DMS153 (cell line): ENCODE data around the gene TIMM22.
"Not testable (repeated sequence)": the region's sequence is repeated elsewhere in the genome, so short reads cannot be mapped to it uniquely, and the experiment has no call there.

Experiments
- DNase-seq: peaks from one replicate; lab custom pipeline; 2025; lab: John Stamatoyannopoulos, UW

TIMM22 gene

DNA sequence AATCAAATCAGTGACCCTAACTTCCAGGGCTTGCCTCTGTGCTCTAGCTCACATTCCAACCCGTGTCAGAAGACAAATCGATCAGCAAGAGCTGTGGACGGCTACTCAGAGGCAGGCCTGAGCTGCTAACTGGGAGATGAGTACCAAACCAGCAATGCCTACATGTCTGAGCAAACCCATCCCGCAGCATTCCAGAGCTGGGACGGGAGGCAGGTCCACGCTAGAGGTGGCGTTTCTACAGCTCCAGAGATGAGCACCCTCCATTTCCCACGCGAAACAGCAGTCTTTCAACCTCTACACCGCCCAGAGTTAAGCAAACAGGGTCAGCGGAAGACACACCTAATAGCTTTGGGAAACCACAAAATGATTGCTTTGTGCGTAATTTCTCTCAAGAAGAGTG, 23.9 kb upstream of the TIMM22 start:
- no peak for DNase-seq

DNA sequence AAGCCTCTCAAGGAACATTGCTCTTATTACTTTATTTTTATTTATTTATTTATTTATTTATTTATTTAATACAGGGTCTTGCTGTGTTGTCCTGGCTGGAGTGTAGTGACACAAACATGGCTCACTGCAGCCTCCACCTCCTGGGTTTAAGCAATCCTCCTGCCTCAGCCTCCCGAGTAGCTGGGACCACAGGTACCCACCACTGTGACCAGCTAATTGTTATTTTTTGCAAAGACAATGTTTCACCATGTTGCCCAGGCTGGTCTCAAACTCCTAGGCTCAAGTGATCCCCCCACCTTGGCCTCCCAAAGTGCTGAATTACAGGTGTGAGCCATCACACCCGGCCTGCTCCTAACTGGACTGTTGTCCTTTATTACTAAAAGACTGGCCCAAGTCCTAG, 22.2 kb upstream of the TIMM22 start:
- DNase-seq = not testable (repeated sequence)

GRCh38 chr17:975371-975915, 21.5 kb upstream of the TIMM22 start:
- no peak for DNase-seq

GRCh38 chr17:976312-976711, 20.6 kb upstream of the TIMM22 start:
- no peak for DNase-seq

- no peak for DNase-seq
Observed at GRCh38 chr17:977166-977565, 19.8 kb upstream of the TIMM22 start.

DNA sequence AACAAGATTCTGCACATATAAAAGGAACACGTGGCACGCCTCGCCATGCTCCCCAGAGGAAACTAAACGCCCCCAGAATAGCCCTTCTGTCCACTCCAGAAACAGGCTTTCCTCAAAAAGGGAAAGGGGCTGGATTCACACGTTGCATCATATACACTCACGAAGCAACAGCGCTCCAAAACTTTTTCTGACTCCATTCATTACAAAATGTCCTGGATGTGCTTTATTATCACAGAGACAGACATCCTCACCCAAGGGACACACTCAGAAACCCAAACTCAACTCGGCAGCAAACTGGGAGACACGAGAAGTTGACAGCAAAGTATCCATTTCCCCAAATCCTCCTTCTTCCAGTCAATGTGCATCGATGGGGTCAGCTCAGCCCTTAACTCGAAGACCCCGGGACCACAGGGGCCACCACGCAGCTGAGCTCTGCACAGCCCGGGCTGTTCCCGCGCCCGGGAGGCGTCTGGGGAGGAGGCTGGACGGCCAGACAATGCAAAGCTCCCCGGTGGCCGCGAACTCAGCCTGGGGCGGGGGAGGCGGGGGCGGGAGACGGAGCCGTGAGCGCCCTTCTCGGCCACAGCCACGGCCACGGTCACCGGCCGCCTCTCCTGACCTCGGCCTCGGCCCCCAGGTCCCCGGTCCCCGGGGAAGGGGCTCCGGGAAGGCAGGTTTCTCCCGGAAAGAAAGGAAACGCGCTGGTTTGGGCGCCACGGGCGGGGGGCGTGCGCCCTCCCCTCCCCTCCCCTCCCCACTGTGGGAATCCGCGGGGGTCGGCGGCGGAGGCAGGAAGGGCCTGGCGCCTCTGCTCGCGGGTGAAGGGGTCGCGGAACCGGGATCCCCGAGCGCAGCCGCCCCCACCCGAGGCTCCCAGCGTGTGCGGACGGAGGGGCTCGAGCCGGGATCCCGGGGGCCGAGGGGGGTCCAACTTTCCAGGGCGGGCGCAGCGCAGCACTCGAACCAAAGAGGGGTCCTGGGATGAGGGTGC, 18.5 kb upstream of the TIMM22 start:
- no peak for DNase-seq

GRCh38 chr17:979212-979538, 17.8 kb upstream of the TIMM22 start:
- no peak for DNase-seq

- DNase-seq = no peak
Observed at GRCh38 chr17:979539-980405, 17.2 kb upstream of the TIMM22 start, which contains the start of gene NXN. Gene NXN, minus strand, starts transcription at chr17:979776.

- peak; percentile 53 for DNase-seq
Observed at GRCh38 chr17:980406-981291, 16.3 kb upstream of the TIMM22 start.

GRCh38 chr17:981292-981658, 15.7 kb upstream of the TIMM22 start:
- DNase-seq = no peak

DNA sequence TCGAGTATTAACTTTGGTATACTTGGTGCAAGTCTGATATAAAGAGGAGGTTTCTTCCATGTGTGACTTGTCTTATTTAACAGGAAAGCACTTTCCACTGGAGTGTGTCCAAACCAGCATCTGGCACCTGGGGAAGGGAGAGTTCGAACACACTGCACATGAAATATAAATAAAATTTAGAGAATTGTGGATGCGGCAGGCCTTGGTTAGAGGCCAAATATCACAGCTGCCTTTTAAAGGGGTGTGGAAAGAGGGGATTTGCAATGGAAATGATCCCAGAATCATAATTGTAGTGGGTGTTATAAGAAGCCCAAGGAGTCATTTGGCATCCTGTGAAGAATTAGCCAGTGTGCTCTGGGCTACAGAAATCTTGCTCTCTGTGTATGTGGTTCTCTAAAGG, 13.0 kb upstream of the TIMM22 start:
- no peak for DNase-seq

GRCh38 chr17:986322-986929, 10.5 kb upstream of the TIMM22 start:
- DNase-seq = no peak

DNA sequence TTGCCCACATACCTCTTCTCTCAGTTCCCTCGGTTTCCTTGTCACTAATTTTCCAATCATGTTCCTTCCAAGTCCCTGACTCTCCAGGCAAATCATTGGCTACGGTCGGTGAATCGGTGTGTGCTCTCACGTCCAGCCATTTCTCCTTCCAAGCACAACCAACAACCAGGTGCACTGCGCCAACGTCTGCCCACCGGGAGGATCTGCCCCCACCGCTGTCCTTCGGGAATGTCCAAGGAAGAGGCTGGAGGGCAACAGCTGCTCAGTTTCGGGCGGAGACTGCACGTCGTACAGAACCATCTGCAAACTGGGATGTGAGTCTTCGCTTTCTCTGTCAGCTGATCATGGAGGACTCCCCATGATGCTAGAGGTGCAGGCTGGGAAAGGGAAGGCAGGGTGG, 9.0 kb upstream of the TIMM22 start:
- no peak for DNase-seq

DNA sequence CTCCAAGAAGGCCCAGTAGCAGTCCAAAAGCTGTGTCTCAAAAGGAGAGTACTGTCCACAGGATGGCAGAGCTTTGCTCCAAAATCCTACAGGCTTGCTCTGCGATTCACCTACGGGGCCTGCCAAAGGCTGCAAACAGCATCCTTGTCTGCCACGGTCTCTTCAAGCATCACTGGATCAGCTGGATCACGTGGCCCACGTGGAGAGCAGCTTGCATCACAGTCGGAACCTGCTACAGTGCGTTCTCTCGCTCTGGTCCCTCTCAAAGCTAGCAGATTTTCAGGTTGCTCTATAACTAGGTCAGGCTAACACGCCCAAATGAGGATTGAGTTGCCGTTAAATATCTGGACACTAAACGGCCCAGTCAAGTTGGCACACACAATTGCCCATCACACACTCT, 8.4 kb upstream of the TIMM22 start:
- DNase-seq = no peak

DNA sequence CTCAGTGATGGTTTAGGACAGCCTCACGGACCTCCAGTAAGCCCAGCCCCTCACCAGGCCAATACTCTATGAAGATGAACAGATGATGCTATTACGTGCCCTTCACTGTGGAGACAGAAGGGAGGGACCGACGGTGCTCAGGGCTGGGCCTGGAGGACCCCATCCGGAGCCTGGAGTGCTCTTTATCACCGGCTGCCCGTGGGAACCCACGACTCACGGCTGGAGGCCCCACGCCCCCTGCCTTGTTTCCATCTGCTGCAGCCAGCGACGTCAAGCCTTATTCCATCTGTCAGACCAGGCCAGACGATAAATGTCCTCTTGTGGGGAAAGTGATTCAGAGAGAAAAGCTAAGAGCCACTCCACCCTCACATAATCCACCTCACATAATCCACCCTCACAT, 4.0 kb upstream of the TIMM22 start:
- DNase-seq = no peak

- DNase-seq = not testable (repeated sequence)
Observed at GRCh38 chr17:995324-995723, 1.6 kb upstream of the TIMM22 start.

GRCh38 chr17:998111-998510, 1.2 kb downstream of the TIMM22 start:
- DNase-seq = no peak

DNA sequence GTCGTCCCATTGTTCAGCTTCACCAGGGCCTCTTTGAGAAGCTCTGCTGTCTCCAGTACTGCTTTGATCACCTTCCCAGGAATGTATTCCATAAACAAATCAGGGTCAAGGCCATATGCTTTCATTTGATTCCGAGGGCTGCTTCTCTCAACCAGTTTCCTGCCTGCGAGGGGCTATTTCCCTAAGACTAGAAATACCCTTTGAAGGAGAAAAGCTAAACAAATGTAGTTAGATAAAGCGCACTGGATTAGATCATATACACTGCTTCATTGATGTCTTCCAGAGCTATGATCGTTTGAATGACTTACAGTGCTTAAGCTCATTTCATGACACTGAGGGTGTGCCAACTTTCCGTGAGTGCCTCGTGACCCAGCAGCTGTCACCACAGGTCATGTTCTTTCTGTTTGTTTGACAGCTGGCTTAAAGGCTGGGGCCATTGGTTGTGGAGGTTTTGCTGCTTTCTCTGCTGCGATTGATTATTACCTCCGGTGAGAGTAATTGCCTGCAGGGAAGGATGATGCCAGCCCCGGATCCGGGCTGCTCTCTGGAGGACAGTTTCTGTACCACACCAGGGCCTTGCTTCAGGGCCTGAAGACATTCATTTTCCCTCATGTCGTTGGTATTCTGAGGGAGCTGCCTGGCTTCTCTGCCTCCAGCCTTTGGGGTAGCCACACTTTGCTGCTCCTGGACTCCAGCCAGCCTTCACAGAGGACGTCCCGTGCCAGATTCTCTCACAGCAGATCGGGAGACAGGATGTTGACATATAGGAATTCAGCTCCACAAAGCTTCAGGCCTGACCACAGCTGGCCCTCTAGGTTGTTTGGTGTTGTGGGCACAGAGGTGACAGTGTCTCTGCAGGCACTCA, 3.9 kb downstream of the TIMM22 start:
- peak; percentile 0 for DNase-seq

DNA sequence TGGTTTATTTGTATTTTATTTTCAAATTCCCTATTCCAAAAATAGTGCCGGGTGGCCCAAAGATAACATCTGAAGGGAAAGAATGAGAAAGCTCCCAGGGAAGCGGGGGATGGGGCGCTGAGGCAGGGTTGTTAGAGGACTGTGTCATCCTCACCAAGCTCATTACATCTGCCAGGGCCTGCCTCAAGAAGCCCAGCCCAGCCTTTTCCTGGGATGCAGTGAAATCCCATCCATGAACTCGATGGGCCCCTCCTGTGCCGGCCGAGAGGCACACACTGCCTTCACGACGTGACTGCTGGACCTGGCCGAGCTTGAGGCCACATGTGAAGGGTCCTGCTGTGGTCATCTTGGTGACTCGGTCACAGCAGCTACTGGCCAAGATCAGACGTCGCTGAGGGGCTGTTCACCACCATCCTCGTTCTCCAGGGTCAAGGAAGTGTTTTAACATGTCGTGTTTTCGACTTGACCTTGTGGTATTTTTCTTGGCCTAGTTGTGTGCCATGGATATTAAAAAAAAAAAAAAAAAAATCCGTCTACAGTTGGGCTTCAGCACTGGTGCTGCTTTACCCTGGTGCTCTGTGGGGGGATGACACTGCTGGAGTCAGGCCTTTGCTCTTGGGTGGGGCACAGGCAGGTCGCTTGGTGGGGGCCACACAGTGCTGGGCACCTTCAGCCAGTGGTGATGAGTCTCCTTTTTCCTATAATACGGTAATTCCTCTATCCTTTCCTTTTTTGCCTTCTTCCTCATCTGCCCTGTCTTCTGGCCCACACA, 4.9 kb downstream of the TIMM22 start:
- no peak for DNase-seq

- DNase-seq = no peak
Observed at GRCh38 chr17:1002412-1002753, 5.5 kb downstream of the TIMM22 start.
